Activated CD4-positive, alpha-beta T cell treated with anti-CD3 and anti-CD28 coated beads for 4 hours (primary cell): ENCODE results near the gene AP1G2.

Experiments
- DNase-seq, 2 donors: peaks; one replicate each; pipeline ENCODE4 v3.0.0-alpha.2; 2020

AP1G2 gene

GRCh38 chr14:23556700-23557440, 10.7 kb downstream of the AP1G2 start:
- DNase-seq = no peak

GRCh38 chr14:23555882-23556699, 11.5 kb downstream of the AP1G2 start, which contains the start of gene THTPA:
THTPA (plus strand) TSS chr14:23556271; CDS start chr14:23556758, 487 bp downstream.
- DNase-seq = peak; percentile 94

GRCh38 chr14:23555533-23555881, 12.1 kb downstream of the AP1G2 start:
- DNase-seq = no peak

- peak; percentile 86 to 89 for DNase-seq
Measured at GRCh38 chr14:23551266-23552028, 16.1 kb downstream of the AP1G2 start, which contains the start of gene ZFHX2. ZFHX2 (minus strand) TSS chr14:23551765; CDS start chr14:23535325, 16,440 bp downstream.

- no peak for DNase-seq
Measured at GRCh38 chr14:23550812-23551265, 16.8 kb downstream of the AP1G2 start.

- DNase-seq = no peak
Measured at GRCh38 chr14:23550131-23550811, 17.3 kb downstream of the AP1G2 start.

- DNase-seq = no peak
Measured at GRCh38 chr14:23548351-23549318, 19.0 kb downstream of the AP1G2 start.

- no peak for DNase-seq
Measured at GRCh38 chr14:23547924-23548323, 19.7 kb downstream of the AP1G2 start.

- no peak for DNase-seq
Measured at GRCh38 chr14:23546450-23547035, 21.0 kb downstream of the AP1G2 start.

GRCh38 chr14:23545740-23546365, 21.7 kb downstream of the AP1G2 start:
- no peak for DNase-seq

GRCh38 chr14:23544511-23545447, 22.8 kb downstream of the AP1G2 start:
- no peak for DNase-seq

GRCh38 chr14:23543403-23543802, 24.2 kb downstream of the AP1G2 start:
- DNase-seq = no peak

- DNase-seq = no peak
Measured at GRCh38 chr14:23542261-23542660, 25.3 kb downstream of the AP1G2 start.

- no peak for DNase-seq
Measured at GRCh38 chr14:23540141-23540469, 27.5 kb downstream of the AP1G2 start.

GRCh38 chr14:23539248-23540140, 28.1 kb downstream of the AP1G2 start:
- peak in 1 of 2 donors; percentile 26 for DNase-seq

GRCh38 chr14:23538785-23539184, 28.8 kb downstream of the AP1G2 start:
- no peak for DNase-seq

GRCh38 chr14:23538050-23538718, 29.4 kb downstream of the AP1G2 start:
- no peak for DNase-seq
